Activated T-cell treated with anti-CD3 and anti-CD28 coated beads, Interleukin-2, amount 50 U/mL, for 72 hours (primary cell): ENCODE results near the gene SREK1. TPM values are rescaled to one million over a fixed set of nuclear protein-coding genes. Genes with fewer than 3 reads are reported as not detected.
"Not testable (repeated sequence)": the region's sequence is repeated elsewhere in the genome, so short reads cannot be mapped to it uniquely, and the experiment has no call there.

Experiments
- ATAC-seq, 2 donors: fragments of 150-1000 bp; cut with Tn5 transposase; replicated peaks in 1 of 2; 2 replicates each; pipeline ENCODE4 v1.10.0; 2021; ENCODE audit warnings: moderate library complexity in 2 of 2, mild to moderate bottlenecking in 1 of 2
- DNase-seq, 2 donors: peaks; one replicate each; pipeline ENCODE4 v3.0.0; 2021 to 2022; ENCODE audit warnings: mixed read lengths in 1 of 2
- H3K27ac Mint-ChIP-seq: one replicate; pipeline ENCODE4 v1.8.0; 2022; ENCODE audit warnings: mild to moderate bottlenecking, moderate library complexity, mixed read lengths
- H3K27me3 Mint-ChIP-seq: one replicate; pipeline ENCODE4 v1.8.0; 2022; ENCODE audit warnings: low read depth, mixed read lengths
- H3K36me3 Mint-ChIP-seq, 2 donors: one replicate each; pipeline ENCODE4 v1.8.0; 2022; ENCODE audit warnings: mixed read lengths in 2 of 2, mild to moderate bottlenecking in 1 of 2; ENCODE audit not compliant: insufficient read depth in 2 of 2
- H3K4me1 Mint-ChIP-seq: one replicate; pipeline ENCODE4 v1.8.0; 2022; ENCODE audit warnings: low read depth, mixed read lengths
- H3K4me3 Mint-ChIP-seq, 2 donors: one replicate each; pipeline ENCODE4 v1.8.0; 2022; ENCODE audit warnings: mild to moderate bottlenecking in 2 of 2, mixed read lengths in 2 of 2, moderate library complexity in 2 of 2
- H3K9me3 Mint-ChIP-seq, 2 donors: one replicate each; pipeline ENCODE4 v1.8.0; 2022; ENCODE audit warnings: mixed read lengths in 2 of 2
- total RNA-seq, 2 donors: library from RNA; stranded (reverse); gene quantifications; one replicate each; pipeline ENCODE4 v1.2.3, GENCODE V29; 2022

The SREK1 gene
- total RNA-seq, 2 donors from 2014 or later = 63.1 to 76.7 TPM

DNA sequence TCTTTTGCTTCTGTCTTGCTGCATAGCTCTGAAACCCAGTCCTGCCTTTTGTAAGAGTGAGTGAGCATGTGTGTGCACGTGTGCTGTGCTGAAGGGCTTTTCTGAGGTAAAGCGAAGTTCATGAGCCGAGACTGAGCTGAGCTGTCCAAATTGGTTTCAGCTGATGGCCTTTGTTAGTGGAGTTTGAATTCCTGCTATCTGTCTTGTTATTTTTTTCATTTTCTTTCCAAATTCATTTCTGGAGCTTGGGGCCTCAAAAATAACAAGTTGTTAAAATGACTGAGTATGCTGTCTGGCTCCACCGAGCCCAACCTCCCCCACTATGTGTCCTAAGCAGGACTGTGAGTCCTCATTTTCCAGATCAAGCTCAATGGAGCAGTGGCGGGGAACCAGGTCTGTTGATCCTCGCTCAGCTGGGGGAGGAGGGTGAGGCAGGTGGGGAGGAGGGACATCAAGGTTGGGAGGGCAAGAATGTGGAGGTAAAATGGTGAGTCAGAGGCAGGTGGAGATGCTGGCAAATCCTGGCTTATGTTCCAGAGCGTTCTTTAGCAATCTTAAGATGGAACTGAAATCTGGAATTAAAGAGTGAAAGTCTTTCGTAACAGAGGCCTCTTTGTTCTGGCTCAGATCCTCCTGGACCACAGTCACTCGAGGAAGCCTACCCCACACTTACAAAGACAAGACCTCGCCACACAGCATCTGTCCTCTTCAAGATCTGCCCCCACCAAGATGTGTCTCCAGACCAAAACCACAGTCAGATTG lies 63.9 kb downstream of the SREK1 start:
- Mint-ChIP-seq H3K4me1 (no peaks in the 10 kb centered on the region), H3K9me3 (no peaks in the 10 kb centered on the region), H3K27me3 (no peaks in the 10 kb centered on the region), H3K36me3 (peaks cover 0 to 3% of the 10 kb centered on the region in 2 donors), H3K27ac (no peak overlapping the region), H3K4me3 (no peak overlapping the region)
- ATAC-seq (no peak), DNase-seq (no peak)

DNA sequence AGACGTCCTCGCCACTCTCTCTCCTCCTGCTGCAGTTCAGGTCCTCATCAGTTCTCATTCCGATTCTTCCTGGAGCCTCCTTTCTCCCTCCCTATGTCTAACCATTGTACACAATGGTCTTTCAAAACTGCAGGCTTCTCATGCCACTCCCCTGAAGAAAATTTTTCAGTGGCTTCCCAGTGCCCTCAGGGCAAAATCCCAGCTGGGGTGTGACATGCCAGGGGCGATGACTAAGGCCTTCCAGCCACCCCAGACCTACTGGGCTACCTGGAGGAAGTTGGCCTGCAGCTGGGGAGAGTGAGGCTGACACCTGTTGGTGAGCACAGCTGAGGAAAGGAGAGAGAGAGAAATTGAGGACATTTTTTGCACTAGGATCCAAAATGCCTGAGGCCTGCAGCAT lies 65.2 kb downstream of the SREK1 start:
- Mint-ChIP-seq H3K27me3 (no peaks in the 10 kb centered on the region), H3K27ac (no peak overlapping the region), H3K4me3 (no peak overlapping the region), H3K4me1 (no peaks in the 10 kb centered on the region), H3K9me3 (no peaks in the 10 kb centered on the region), H3K36me3 (peaks cover 0 to 3% of the 10 kb centered on the region in 2 donors)
- no peak for DNase-seq
- no peak for ATAC-seq

DNA sequence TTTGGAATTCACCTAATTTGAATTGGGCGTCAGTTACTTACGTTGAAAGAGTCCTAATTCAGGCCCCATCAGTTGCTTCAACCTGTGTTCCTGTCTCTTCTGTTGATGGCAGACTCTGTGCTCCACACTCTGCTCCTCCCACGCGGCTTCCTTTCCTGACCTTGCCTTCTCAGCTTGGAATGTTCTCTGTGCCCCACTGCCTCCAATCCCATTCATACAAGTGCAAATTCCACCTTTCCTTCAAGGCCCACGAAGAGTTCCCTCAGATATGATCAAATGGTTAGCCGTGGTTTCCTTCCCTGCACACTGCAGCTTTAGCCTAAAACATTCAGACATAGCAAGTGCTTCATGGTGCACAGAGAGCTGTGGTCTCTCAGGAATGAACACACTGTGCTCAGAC lies 65.7 kb downstream of the SREK1 start:
- Mint-ChIP-seq H3K27me3 (no peaks in the 10 kb centered on the region), H3K9me3 (no peaks in the 10 kb centered on the region), H3K4me1 (no peaks in the 10 kb centered on the region)

DNA sequence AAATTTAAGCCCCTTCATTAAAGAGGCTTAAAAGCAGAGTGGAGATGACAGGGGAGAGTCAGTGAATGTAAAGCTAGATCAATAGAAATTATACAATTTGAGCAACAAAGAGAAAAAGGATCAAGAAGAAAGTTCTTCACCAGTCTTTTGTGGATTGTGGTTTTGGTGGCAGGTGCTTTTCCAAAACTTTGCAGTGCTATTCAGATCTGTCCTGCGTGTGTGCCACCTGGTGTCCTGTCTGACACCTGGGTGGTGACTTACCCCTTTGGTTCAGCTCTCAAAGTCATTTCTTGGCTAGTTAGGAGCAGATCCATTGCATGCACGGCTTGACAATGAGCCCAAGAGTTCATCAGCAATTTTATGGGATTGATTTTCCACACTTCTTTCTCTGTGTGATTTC lies 69.4 kb downstream of the SREK1 start:
- no peaks in the 10 kb centered on the region for H3K4me1 Mint-ChIP-seq
- DNase-seq (no peak), ATAC-seq (no peak)
- no peak overlapping the region for H3K4me3 Mint-ChIP-seq
- H3K27me3 Mint-ChIP-seq = no peaks in the 10 kb centered on the region
- H3K9me3 Mint-ChIP-seq = no peaks in the 10 kb centered on the region
- H3K36me3 Mint-ChIP-seq = no peaks in the 10 kb centered on the region
- no peak overlapping the region for H3K27ac Mint-ChIP-seq

More for the DNA sequence above, 65.7 kb downstream of the SREK1 start:
- Mint-ChIP-seq H3K36me3 (peaks cover 0 to 2% of the 10 kb centered on the region in 2 donors), H3K4me3 (no peak overlapping the region), H3K27ac (no peak overlapping the region)
- ATAC-seq (no peak), DNase-seq (no peak)

DNA sequence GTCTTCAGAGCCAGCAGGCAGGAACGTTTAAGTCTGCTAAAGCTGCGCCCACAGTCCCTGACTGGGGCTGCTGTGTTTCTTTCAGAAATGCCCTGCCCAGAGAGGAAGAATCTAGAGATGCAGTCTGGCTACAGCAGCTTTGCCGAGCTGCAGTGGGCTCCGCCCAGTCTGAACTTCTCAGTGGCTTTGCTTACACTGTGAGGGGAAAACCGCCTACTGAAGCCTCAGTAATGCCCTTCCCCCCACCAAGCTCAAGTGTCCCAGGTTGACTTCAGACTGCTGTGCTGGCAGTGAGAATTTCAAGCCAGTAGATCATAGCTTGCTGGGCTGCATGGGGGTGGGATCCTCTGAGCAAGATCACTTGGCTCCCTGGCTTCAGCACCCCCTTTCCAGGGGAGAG lies 78.4 kb downstream of the SREK1 start:
- H3K4me3 Mint-ChIP-seq = no peak overlapping the region
- no peak overlapping the region for H3K27ac Mint-ChIP-seq
- peaks cover 2 to 3% of the 10 kb centered on the region in 2 donors for H3K36me3 Mint-ChIP-seq
- H3K4me1 Mint-ChIP-seq = no peaks in the 10 kb centered on the region
- ATAC-seq = no peak
- no peaks in the 10 kb centered on the region for H3K27me3 Mint-ChIP-seq
- DNase-seq = no peak
- H3K9me3 Mint-ChIP-seq = peaks cover 4% of the 10 kb centered on the region in 2 donors

DNA sequence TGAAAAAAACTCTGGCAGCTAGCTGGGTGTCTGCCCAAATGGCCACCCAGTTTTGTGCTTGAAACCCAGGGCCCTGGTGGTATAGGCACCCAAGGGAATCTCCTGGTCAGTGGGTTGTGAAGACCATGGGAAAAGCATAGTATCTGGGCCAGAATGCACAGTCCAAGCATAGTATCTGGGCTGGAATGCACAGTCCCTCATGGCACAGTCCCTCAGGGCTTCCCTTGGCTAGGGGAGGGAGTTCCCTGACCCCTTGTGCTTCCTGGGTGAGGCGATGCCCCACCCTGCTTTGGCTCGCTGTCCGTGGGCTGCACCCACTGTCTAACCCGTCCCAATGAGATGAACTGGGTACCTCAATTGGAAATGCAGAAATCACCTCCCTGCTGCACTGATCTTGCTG lies 78.8 kb downstream of the SREK1 start:
- ATAC-seq, H3K27ac Mint-ChIP-seq, H3K9me3 Mint-ChIP-seq, H3K27me3 Mint-ChIP-seq, H3K4me1 Mint-ChIP-seq, H3K36me3 Mint-ChIP-seq, DNase-seq, H3K4me3 Mint-ChIP-seq: not testable (repeated sequence)

DNA sequence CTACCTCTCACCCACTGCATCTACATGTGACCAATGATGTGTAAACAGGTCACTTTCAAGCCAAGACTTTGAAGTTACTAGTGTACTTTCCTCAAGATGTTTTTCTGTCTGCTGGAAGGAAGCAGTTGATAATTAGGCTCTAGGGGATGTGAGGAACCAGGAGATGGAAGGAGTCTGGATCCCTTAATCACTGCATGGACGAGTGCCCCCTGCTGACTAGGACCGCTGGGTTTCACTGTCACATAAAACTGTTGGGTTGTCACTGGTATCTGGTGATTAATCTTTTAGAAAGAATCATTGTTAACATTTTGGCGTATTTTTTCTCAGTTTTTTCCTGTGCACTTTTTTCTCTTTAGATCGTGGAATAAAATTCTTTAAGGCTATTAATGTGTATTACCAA lies 79.5 kb downstream of the SREK1 start:
- Mint-ChIP-seq H3K4me3 (no peak overlapping the region), H3K27ac (no peak overlapping the region), H3K27me3 (no peaks in the 10 kb centered on the region), H3K4me1 (no peaks in the 10 kb centered on the region), H3K36me3 (peaks cover 2 to 3% of the 10 kb centered on the region in 2 donors), H3K9me3 (peaks cover 4% of the 10 kb centered on the region in 2 donors)
- DNase-seq = no peak
- no peak for ATAC-seq

DNA sequence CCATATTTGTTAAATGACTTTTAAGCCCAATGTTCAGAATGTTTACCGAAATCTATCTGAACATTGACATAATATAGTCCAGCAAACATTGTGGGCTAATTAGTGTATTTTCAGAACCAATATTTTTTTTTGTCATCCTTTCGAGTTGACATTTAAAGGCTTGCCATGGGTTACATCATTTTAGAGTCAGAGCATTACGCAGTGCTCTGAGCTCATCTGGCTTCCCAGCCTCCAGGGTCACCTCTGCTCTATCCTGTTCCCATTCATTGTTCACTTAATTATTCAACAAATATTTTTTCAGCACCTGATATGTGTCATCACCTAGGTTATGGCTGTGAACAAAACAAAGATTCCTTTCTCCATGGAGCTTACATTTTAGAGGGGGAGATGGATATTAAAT lies 80.2 kb downstream of the SREK1 start:
- H3K9me3 Mint-ChIP-seq = peaks cover 4% of the 10 kb centered on the region in 2 donors
- DNase-seq (no peak), ATAC-seq (no peak)
- no peak overlapping the region for H3K4me3 Mint-ChIP-seq
- no peak overlapping the region for H3K27ac Mint-ChIP-seq
- peaks cover 2 to 3% of the 10 kb centered on the region in 2 donors for H3K36me3 Mint-ChIP-seq
- no peaks in the 10 kb centered on the region for H3K27me3 Mint-ChIP-seq
- H3K4me1 Mint-ChIP-seq = no peaks in the 10 kb centered on the region

DNA sequence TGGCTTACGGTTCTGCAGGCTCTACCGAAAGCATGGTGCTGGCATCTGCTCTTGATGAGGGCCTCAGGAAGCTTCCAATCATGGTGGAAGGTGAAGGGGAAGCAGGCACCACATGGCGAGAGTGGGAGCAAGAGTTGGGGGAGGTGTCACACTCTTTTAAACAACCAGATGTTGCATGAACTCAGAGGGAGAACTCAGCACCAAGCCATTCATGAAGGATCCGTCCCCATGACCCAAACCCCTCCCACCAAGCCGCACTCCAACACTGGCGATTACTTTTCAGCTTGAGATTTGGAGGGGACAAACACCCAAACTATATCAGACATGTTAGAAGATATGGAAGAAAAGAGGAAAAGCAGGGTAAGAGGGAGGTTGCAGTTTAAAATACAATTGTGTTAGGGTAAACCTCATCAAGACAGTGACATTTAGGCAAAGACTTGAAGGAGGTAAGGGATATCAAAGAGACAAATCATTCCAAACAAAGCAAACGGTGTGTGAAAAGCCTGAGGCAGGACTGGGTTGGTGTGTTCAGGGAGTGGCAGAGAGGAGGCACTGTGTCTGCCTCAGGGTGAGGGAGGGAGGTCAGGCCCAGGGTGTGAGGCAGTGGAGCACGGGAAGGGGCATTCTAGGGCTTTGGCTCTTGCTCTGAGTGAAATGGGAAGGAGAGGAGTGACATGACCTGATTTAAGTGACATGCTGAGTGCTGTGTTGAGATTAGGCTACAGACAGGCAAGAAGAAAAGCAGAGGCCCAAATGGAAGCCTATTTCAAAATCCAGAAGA lies 80.9 kb downstream of the SREK1 start:
- ATAC-seq = no peak
- no peak for DNase-seq
- Mint-ChIP-seq H3K4me1 (no peaks in the 10 kb centered on the region), H3K27me3 (no peaks in the 10 kb centered on the region), H3K36me3 (peaks cover 2 to 3% of the 10 kb centered on the region in 2 donors), H3K4me3 (no peak overlapping the region), H3K9me3 (peaks cover 4% of the 10 kb centered on the region in 2 donors), H3K27ac (no peak overlapping the region)

DNA sequence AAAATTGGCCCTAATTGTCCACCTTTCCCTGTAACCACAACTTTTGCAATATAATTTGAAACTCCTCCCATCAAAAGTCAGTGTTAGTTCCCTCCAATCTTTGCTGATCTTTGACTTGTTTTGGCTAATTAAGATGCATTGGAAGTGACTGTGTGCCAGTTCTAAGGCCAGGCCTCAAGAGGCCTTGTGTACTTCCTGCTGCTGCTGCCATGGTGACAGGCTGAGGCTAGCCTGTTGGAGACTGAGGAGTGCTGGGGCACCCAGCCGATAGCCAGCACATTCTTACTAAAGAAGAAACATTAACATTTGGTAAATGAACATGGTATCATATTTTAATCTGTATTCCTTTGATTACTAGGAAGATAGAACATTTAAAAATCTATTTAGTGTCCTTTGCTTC lies 86.5 kb downstream of the SREK1 start:
- Mint-ChIP-seq H3K9me3 (peaks cover 0 to 2% of the 10 kb centered on the region in 2 donors), H3K27ac (no peak overlapping the region), H3K4me1 (no peaks in the 10 kb centered on the region), H3K27me3 (no peaks in the 10 kb centered on the region), H3K4me3 (no peak overlapping the region), H3K36me3 (no peaks in the 10 kb centered on the region)
- DNase-seq (no peak), ATAC-seq (no peak)

DNA sequence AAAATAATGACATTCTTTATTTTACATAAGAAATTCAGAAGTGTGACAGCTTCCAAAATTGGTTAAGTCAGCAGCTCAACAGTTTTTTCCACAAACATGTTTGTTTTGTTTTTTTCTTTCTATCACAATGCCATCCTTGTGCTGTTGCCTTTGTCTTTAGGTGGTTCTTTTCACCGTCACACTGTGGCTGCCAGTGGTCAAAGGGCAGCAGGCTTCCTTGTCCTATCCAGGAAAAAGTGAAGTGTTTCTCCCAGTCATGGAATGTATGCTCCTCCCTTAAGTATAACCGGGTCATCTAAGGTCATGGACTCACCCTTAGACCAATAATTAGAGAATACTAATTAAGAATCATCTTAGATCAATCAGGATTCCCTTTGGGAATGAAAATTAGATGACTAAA lies 87.4 kb downstream of the SREK1 start:
- Mint-ChIP-seq H3K4me3 (no peak overlapping the region), H3K4me1 (no peaks in the 10 kb centered on the region), H3K27ac (no peak overlapping the region), H3K36me3 (no peaks in the 10 kb centered on the region), H3K9me3 (peaks cover 0 to 2% of the 10 kb centered on the region in 2 donors), H3K27me3 (no peaks in the 10 kb centered on the region)
- no peak for DNase-seq
- no peak for ATAC-seq

DNA sequence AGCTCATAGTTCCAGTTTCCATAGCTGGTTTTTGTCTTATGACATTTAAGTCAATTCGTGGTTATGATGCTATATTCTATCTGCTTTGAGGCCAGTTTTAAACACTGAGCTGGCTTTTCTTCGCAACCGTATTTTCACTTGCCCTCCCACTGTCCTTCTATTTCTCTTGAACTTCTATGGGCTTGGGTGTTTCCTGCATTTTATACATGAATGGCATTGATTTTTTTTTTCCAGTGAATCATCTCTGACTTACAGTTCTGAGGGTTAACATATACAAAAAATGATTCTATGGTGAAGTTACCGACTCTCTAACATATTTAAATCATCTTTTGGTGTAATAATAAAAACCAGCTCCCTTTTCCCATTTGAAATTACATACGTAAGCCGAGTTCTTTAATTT lies 88.2 kb downstream of the SREK1 start:
- H3K36me3 Mint-ChIP-seq = no peaks in the 10 kb centered on the region
- H3K27ac Mint-ChIP-seq = no peak overlapping the region
- ATAC-seq (no peak), DNase-seq (no peak)
- H3K9me3 Mint-ChIP-seq = peaks cover 0 to 2% of the 10 kb centered on the region in 2 donors
- no peaks in the 10 kb centered on the region for H3K27me3 Mint-ChIP-seq
- no peaks in the 10 kb centered on the region for H3K4me1 Mint-ChIP-seq
- H3K4me3 Mint-ChIP-seq = no peak overlapping the region

DNA sequence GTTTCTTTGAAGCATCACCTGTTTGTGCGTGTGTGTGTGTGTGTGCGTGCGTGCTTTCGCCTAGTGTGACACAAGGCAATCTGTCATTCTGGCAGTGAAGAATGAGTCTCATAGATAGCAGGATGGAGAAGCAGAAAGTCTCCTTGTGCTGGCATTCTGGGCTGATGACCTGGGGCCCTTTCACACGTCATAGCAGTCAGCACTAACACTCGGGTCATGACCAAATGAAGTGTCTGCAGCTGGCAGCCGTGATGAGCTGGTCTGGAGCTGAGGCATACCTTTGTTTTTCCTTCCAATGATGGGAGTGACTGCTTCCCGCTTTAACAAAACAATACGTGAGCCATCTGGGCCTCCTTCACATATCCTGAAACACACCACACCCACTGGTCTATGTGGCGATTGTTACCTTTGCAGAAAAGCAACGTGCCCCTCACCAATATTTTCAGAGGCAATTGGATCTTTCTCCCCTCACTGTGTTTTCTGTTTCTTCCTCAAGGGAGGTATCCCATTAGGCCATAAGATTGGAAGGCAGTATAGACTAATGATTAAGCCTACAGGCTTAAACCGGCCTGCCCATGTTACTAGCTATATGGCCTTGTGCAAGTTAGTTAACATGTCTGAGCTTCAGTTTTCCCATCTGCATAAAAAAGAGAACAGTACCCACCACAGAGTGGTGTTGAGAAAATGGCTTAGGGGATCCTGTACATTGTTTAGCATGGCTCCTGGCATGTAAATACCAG lies 88.8 kb downstream of the SREK1 start:
- Mint-ChIP-seq H3K9me3 (peaks cover 0 to 2% of the 10 kb centered on the region in 2 donors), H3K27ac (no peak overlapping the region), H3K4me1 (no peaks in the 10 kb centered on the region), H3K27me3 (no peaks in the 10 kb centered on the region), H3K36me3 (no peaks in the 10 kb centered on the region), H3K4me3 (no peak overlapping the region)
- DNase-seq (no peak), ATAC-seq (no peak)
